ENCODE measurements around the gene CFAP69.
"Not testable (repeated sequence)": the region's sequence is repeated elsewhere in the genome, so short reads cannot be mapped to it uniquely, and the experiment has no call there.

The CFAP69 gene

DNA sequence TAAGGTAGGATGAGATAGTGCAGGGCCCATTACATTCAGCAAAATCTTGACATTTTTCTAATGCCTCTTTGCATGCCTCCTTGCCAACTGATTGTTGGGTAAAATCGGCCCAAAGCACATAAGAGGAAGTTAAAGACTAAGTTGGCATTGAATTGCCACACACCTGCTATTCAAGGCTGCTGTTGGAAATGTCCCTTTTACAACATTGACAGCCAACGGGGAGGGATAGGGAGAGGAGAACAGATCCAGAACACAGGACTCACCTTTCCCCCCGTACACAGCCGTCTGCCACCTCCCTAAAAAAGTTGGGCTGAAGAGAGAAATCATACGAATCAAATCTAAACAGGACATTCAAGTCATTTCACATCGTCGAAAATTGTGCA lies 75.4 kb downstream of the CFAP69 start:
- Histone ChIP-seq H3K79me2 (ENCODE audit: control insufficient read depth, insufficient read depth, low read length) (no peaks in the 10 kb centered on the region), H2BK15ac (replicated peaks; ENCODE audit: low read depth) (no peak overlapping the region), H3K18ac (ENCODE audit: low read length) (no peak overlapping the region), H4K8ac (ENCODE audit: low read depth, low read length) (no peak overlapping the region), H3K4me3 (ENCODE audit: low read length) (no peak overlapping the region), H3K56ac (ENCODE audit: low read length) (no peak overlapping the region), H3K4me1 (ENCODE audit: control insufficient read depth, low read depth, low read length) (no peaks in the 10 kb centered on the region), H2BK120ac (ENCODE audit: low read depth, low read length) (no peak overlapping the region), H2AK5ac (ENCODE audit: low read length) (no peak overlapping the region), H3K79me1 (ENCODE audit: low read length) (no peaks in the 10 kb centered on the region), H3K27ac (ENCODE audit: low read depth, low read length) (no peak overlapping the region), H3K27me3 (ENCODE audit: insufficient read depth, low read length, poor library complexity) (peaks cover 19% of the 10 kb centered on the region), H3K4me2 (ENCODE audit: low read length) (peak overlapping the region; percentile 80), H3K23ac (ENCODE audit: low read length) (no peak overlapping the region), H4K5ac (ENCODE audit: low read length) (no peak overlapping the region), H3K9ac (ENCODE audit: low read length) (no peak overlapping the region), H3K4ac (ENCODE audit: low read depth, low read length) (no peak overlapping the region), H3K36me3 (ENCODE audit: control insufficient read depth, insufficient read depth, low read length) (no peaks in the 10 kb centered on the region), H2BK5ac (ENCODE audit: low read length) (no peak overlapping the region)
- WGBS (ENCODE audit: extremely low coverage, insufficient coverage, low lambda C conversion rate), result no CpG with 5 or more reads among the region's 7 CpGs
- no peak for DNase-seq

DNA sequence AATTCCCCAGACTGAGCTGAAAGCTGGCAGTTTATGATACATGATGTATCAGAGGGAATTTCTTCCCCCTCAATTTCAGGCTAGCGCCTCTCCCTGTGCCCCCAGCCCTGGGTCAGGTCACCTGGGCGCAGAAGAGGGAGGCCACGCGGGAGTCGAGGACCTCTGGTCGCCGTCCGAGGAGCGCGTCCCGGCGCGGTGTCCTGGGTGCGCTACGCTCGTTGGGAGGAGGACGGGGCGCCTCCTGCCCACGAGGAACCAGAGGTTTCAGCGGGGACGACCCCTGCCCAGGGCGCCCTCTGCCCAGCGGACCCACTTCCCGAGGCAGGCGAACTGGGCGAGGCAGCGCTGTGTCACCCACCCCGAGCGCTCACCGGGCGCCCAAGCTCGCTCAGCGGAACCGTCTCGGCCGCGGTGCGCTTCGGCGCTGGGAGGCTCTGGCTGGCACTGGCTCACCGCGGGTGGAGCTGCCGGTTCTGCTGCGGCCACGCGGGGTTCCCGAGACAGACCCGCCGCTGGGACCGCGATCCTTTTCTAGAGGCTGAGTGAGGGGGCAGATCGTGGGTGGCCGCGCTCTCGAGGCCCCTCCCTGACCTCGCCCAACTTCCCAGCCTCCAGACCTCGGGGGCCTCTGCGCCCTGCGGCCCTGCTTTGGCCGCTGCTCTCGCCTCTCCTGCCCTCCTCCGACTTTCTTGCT lies 76.0 kb downstream of the CFAP69 start, which contains the start of gene FAM237B:
Gene FAM237B, minus strand, starts transcription at position 504 of the 694 bp plus-strand sequence. CDS start 1,556 bp downstream, outside the sequence.
- no peak within 1 kb of the TSS for H3K23ac ChIP-seq (ENCODE audit: low read length)
- H3K4me3 ChIP-seq (ENCODE audit: low read length), result peak within 1 kb of the TSS; percentile 22
- no peaks in the 10 kb centered on the region for H3K36me3 ChIP-seq (ENCODE audit: control insufficient read depth, insufficient read depth, low read length)
- H4K5ac ChIP-seq (ENCODE audit: low read length), result no peak within 1 kb of the TSS
- H3K4me2 ChIP-seq (ENCODE audit: low read length), result peak within 1 kb of the TSS; percentile 80
- H3K27ac ChIP-seq (ENCODE audit: low read depth, low read length), result no peak within 1 kb of the TSS
- no peaks in the 10 kb centered on the region for H3K79me1 ChIP-seq (ENCODE audit: low read length)
- no CpG with 5 or more reads among the region's 62 CpGs for WGBS (ENCODE audit: extremely low coverage, insufficient coverage, low lambda C conversion rate)
- H3K4ac ChIP-seq (ENCODE audit: low read depth, low read length), result no peak within 1 kb of the TSS
- H3K9ac ChIP-seq (ENCODE audit: low read length), result peak within 1 kb of the TSS; percentile 55
- no peak within 1 kb of the TSS for H2BK5ac ChIP-seq (ENCODE audit: low read length)
- no peaks in the 10 kb centered on the region for H3K4me1 ChIP-seq (ENCODE audit: control insufficient read depth, low read depth, low read length)
- no peak within 1 kb of the TSS for H2BK120ac ChIP-seq (ENCODE audit: low read depth, low read length)
- no peak within 1 kb of the TSS for H3K18ac ChIP-seq (ENCODE audit: low read length)
- H3K27me3 ChIP-seq (ENCODE audit: insufficient read depth, low read length, poor library complexity), result peaks cover 19% of the 10 kb centered on the region
- H3K79me2 ChIP-seq (ENCODE audit: control insufficient read depth, insufficient read depth, low read length), result no peaks in the 10 kb centered on the region
- H2BK15ac ChIP-seq (replicated peaks; ENCODE audit: low read depth), result no peak within 1 kb of the TSS
- H4K8ac ChIP-seq (ENCODE audit: low read depth, low read length), result no peak within 1 kb of the TSS
- no peak within 1 kb of the TSS for H2AK5ac ChIP-seq (ENCODE audit: low read length)
- peak; percentile 21 for DNase-seq
- H3K56ac ChIP-seq (ENCODE audit: low read length), result peak within 1 kb of the TSS; percentile 75

DNA sequence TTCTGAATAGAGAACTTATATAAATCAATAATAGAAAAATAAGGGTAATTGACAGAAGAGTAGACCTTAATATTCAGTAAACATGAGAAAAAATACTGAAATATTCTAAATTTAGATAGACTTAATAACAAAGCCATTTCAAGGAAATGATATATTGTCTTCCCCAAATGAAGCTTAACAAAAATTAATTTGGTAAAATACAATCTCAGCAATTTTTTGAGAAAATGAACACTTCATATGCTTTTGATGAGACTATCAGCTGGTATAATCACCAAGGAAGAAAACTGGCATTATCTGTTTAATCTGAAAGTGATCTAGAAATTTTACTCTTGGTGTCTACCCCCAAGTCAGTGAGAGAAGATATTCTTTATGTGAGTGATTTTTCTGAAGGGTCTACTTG lies 77.9 kb downstream of the CFAP69 start:
- Histone ChIP-seq H3K36me3 (ENCODE audit: control insufficient read depth, insufficient read depth, low read length) (no peaks in the 10 kb centered on the region), H3K23ac (ENCODE audit: low read length) (no peak overlapping the region), H3K9ac (ENCODE audit: low read length) (no peak overlapping the region), H3K4me1 (ENCODE audit: control insufficient read depth, low read depth, low read length) (no peaks in the 10 kb centered on the region), H3K79me1 (ENCODE audit: low read length) (no peaks in the 10 kb centered on the region), H2BK15ac (replicated peaks; ENCODE audit: low read depth) (no peak overlapping the region), H3K56ac (ENCODE audit: low read length) (no peak overlapping the region), H3K27me3 (ENCODE audit: insufficient read depth, low read length, poor library complexity) (peaks cover 19% of the 10 kb centered on the region), H3K18ac (ENCODE audit: low read length) (no peak overlapping the region), H2BK120ac (ENCODE audit: low read depth, low read length) (no peak overlapping the region), H3K79me2 (ENCODE audit: control insufficient read depth, insufficient read depth, low read length) (no peaks in the 10 kb centered on the region), H3K4me3 (ENCODE audit: low read length) (no peak overlapping the region), H4K8ac (ENCODE audit: low read depth, low read length) (no peak overlapping the region), H3K27ac (ENCODE audit: low read depth, low read length) (no peak overlapping the region), H2BK5ac (ENCODE audit: low read length) (no peak overlapping the region), H3K4me2 (ENCODE audit: low read length) (no peak overlapping the region), H2AK5ac (ENCODE audit: low read length) (no peak overlapping the region), H3K4ac (ENCODE audit: low read depth, low read length) (no peak overlapping the region), H4K5ac (ENCODE audit: low read length) (no peak overlapping the region)
- no peak for DNase-seq

DNA sequence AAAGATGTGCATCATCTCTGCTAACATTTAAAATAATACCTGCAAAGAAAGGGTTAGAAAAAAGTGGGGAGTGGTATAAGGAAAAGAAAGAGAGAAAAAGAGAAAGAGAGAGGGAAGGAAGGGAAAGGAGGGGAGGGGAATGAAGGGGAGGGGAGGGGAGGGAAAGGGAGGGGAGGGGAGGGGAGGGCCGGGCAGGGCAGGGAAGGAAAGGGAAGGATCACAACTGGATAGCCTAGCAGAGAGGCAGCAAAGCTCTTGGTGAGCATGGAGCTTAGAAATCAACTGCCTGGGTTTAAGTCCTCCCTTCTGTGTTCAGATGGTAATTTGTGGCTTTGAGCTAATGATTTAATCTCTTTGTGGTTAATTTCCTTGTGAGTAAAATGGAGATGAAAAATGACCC lies 81.5 kb downstream of the CFAP69 start:
- Histone ChIP-seq H3K79me1 (ENCODE audit: low read length) (no peaks in the 10 kb centered on the region), H4K5ac (ENCODE audit: low read length) (no peak overlapping the region), H3K4ac (ENCODE audit: low read depth, low read length) (no peak overlapping the region), H3K4me2 (ENCODE audit: low read length) (no peak overlapping the region), H2AK5ac (ENCODE audit: low read length) (no peak overlapping the region), H3K18ac (ENCODE audit: low read length) (no peak overlapping the region), H3K4me1 (ENCODE audit: control insufficient read depth, low read depth, low read length) (no peaks in the 10 kb centered on the region), H3K79me2 (ENCODE audit: control insufficient read depth, insufficient read depth, low read length) (no peaks in the 10 kb centered on the region), H2BK120ac (ENCODE audit: low read depth, low read length) (no peak overlapping the region), H4K8ac (ENCODE audit: low read depth, low read length) (no peak overlapping the region), H3K4me3 (ENCODE audit: low read length) (no peak overlapping the region), H3K23ac (ENCODE audit: low read length) (no peak overlapping the region), H3K9ac (ENCODE audit: low read length) (no peak overlapping the region), H3K27me3 (ENCODE audit: insufficient read depth, low read length, poor library complexity) (peaks cover 8% of the 10 kb centered on the region), H3K56ac (ENCODE audit: low read length) (no peak overlapping the region), H3K27ac (ENCODE audit: low read depth, low read length) (no peak overlapping the region), H3K36me3 (ENCODE audit: control insufficient read depth, insufficient read depth, low read length) (no peaks in the 10 kb centered on the region), H2BK15ac (replicated peaks; ENCODE audit: low read depth) (no peak overlapping the region), H2BK5ac (ENCODE audit: low read length) (no peak overlapping the region)
- DNase-seq, result no peak
- no CpG with 5 or more reads among the region's 1 CpG for WGBS (ENCODE audit: extremely low coverage, insufficient coverage, low lambda C conversion rate)

DNA sequence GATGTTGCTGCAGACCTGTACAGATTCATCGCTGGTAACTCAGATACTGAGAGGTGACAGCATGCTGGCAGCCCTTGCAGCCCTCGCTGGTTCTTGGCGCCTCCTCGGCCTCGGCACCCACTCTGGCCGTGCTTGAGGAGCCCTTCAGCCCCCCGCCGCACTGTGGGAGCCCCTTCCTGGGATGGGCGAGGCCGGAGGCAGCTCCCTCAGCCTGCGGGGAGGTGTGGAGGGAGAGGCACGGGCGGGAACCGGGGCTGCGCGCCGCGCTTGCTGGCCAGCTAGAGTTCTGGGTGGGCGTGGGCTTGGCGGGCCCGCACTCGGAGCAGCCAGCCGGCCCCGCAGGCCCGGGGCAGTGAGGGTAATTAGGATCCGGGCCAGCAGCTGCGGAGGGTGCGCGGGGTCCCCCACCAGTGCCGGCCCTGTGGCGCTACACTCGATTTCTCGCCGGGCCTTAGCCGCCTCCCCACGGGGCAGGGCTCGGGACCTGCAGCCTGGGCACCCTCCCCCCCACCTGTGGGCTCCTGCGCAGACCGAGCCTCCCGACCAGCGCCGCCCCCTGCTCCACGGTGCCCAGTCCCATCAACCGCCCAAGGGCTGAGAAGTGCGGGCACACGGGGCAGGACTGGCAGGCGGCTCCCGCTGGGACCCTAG lies 89.3 kb downstream of the CFAP69 start:
- H3K4ac ChIP-seq (ENCODE audit: low read depth, low read length), result no peak overlapping the region
- no peaks in the 10 kb centered on the region for H3K79me1 ChIP-seq (ENCODE audit: low read length)
- no peak overlapping the region for H4K8ac ChIP-seq (ENCODE audit: low read depth, low read length)
- H2BK120ac ChIP-seq (ENCODE audit: low read depth, low read length), result no peak overlapping the region
- no peak overlapping the region for H2BK15ac ChIP-seq (replicated peaks; ENCODE audit: low read depth)
- H3K9ac ChIP-seq (ENCODE audit: low read length), result no peak overlapping the region
- H3K23ac ChIP-seq (ENCODE audit: low read length), result no peak overlapping the region
- no peak overlapping the region for H3K4me2 ChIP-seq (ENCODE audit: low read length)
- WGBS (ENCODE audit: extremely low coverage, insufficient coverage, low lambda C conversion rate), result no CpG with 5 or more reads among the region's 48 CpGs
- H3K56ac ChIP-seq (ENCODE audit: low read length), result no peak overlapping the region
- H4K5ac ChIP-seq (ENCODE audit: low read length), result no peak overlapping the region
- H3K36me3 ChIP-seq (ENCODE audit: control insufficient read depth, insufficient read depth, low read length), result no peaks in the 10 kb centered on the region
- H3K27me3 ChIP-seq (ENCODE audit: insufficient read depth, low read length, poor library complexity), result no peaks in the 10 kb centered on the region
- no peaks in the 10 kb centered on the region for H3K79me2 ChIP-seq (ENCODE audit: control insufficient read depth, insufficient read depth, low read length)
- DNase-seq, result no peak
- H3K27ac ChIP-seq (ENCODE audit: low read depth, low read length), result no peak overlapping the region
- no peak overlapping the region for H3K18ac ChIP-seq (ENCODE audit: low read length)
- no peak overlapping the region for H2AK5ac ChIP-seq (ENCODE audit: low read length)
- no peak overlapping the region for H2BK5ac ChIP-seq (ENCODE audit: low read length)
- no peaks in the 10 kb centered on the region for H3K4me1 ChIP-seq (ENCODE audit: control insufficient read depth, low read depth, low read length)
- H3K4me3 ChIP-seq (ENCODE audit: low read length), result no peak overlapping the region

GRCh38 chr7:90334926-90335325 lies 90.0 kb downstream of the CFAP69 start:
- H3K18ac ChIP-seq (ENCODE audit: low read length); H3K79me1 ChIP-seq (ENCODE audit: low read length); H3K79me2 ChIP-seq (ENCODE audit: control insufficient read depth, insufficient read depth, low read length); H3K4ac ChIP-seq (ENCODE audit: low read depth, low read length); H4K8ac ChIP-seq (ENCODE audit: low read depth, low read length); H3K4me1 ChIP-seq (ENCODE audit: control insufficient read depth, low read depth, low read length); H3K27ac ChIP-seq (ENCODE audit: low read depth, low read length); H3K56ac ChIP-seq (ENCODE audit: low read length); H2AK5ac ChIP-seq (ENCODE audit: low read length); DNase-seq; H2BK5ac ChIP-seq (ENCODE audit: low read length); H3K4me2 ChIP-seq (ENCODE audit: low read length); H4K5ac ChIP-seq (ENCODE audit: low read length); H3K23ac ChIP-seq (ENCODE audit: low read length); H2BK120ac ChIP-seq (ENCODE audit: low read depth, low read length); H3K27me3 ChIP-seq (ENCODE audit: insufficient read depth, low read length, poor library complexity); H3K9ac ChIP-seq (ENCODE audit: low read length); H3K36me3 ChIP-seq (ENCODE audit: control insufficient read depth, insufficient read depth, low read length); H3K4me3 ChIP-seq (ENCODE audit: low read length); H2BK15ac ChIP-seq (replicated peaks; ENCODE audit: low read depth): not testable (repeated sequence)
- WGBS (ENCODE audit: extremely low coverage, insufficient coverage, low lambda C conversion rate), result no CpG with 5 or more reads among the region's 2 CpGs
